GM18868 (cell line): Measurements from ENCODE around the gene MOG.

Source experiments
- ATAC-seq: cut with Tn5 transposase; IDR thresholded peaks from one replicate; pipeline ENCODE4 v1.9.1; 2021; ENCODE audit warnings: mild to moderate bottlenecking, moderate library complexity; ENCODE audit not compliant: unreplicated experiment

The MOG gene

DNA sequence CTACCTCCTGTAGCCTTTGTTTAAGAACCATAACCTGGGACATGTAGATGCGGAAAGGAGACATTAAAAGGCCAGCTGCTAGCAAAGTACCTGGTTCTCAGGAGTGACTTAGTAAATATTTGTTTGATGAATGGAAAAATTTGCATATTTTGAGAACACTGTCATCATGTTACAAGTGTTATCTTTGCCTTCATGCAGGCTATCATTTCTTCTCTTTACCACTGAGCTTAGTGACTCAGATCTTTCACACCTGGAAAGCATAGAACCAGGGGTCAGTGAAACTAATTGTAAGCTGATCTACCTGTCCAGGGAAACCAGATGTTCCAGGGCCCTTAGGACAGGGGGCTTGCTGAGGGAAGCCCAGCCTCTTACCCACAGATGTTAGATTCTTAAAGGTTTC is 18.7 kb downstream of the MOG start:
- no peak for ATAC-seq

DNA sequence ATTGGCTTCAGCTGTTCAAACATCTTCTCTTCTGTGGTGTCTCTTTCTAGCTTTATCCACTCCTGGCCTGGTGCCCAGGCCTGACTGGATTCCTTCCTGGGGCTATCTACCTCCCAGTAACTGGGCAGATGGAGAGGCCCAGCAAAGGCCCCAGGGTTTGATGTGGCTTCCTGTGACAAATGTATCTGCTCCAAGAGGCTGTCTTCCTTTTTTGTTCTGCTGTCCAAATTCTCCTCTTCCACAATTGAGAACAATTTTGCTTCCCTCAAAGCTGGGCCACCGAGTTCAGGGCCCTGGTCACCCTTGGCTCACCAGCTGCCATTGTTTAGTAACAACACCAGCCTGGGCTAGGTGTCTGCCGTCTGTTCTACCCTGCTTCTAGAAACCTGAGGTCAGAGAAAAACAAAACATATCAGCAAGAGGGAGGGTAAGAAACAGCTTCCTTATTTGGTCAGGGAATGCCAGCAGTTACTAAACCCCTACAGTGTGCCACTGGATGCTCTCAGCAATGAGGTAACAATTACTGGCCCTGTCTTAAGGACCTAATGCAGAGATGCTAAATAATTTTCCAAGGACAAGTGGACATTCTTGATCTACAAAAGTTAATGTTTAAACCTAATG is 20.2 kb downstream of the MOG start:
- ATAC-seq: no peak

DNA sequence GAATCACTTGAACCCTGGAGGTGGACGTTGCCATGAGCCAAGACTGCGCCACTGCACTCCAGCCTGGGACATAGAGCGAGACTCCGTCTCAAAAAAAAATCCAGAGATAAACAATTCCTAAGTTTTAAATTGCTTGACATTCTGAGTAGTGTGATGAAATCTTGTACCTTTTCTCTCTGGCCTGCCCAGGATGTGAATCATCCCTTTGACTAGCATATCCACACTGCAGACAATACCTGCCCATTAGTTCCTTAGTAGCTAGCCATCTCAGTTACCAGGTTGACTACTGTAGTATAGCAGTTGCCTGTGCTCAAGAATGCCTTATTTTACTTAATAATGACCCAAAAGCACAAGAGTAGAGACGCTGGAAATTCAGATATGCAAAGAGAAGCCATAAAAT is 21.2 kb downstream of the MOG start:
- no peak for ATAC-seq

DNA sequence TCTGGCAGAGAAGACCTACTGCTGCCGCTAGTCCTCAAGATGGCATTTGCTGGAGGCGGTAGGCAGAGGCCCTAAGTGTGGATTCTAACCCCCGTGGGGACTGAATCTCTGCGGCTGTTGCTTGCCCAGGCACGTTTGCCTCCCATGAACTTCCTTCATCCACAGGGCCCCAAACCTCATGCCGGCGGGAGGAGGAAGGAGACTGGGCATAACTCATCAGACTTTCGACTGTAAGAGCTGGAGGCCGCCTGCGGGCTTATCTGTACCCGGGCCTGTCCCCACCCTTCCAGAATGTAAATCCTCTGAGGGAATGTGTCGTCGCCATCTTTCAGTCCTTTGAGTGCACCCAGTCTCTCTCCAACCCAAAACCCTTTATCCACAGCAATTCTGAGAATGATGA is 23.1 kb downstream of the MOG start:
- no peak for ATAC-seq

DNA sequence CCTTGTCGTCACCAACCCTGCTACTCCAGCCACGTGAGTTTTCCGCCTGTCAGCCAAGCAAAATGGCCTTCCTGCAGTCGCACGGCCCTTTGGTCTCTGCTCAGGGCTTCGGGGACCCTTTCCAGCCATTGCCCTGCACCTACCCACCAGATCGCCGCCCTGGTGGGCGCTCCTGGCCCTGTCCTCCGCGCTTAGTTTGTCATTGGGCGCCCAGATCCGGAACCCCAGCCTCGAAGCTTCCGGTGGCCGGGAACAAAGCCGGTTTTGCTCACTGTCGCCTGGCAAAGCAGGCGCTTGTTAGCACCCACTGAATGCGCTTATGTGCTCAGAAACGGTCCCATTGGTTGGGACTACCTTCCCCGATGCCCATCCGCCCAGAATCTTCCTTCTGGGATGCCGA is 23.5 kb downstream of the MOG start:
- no peak for ATAC-seq

DNA sequence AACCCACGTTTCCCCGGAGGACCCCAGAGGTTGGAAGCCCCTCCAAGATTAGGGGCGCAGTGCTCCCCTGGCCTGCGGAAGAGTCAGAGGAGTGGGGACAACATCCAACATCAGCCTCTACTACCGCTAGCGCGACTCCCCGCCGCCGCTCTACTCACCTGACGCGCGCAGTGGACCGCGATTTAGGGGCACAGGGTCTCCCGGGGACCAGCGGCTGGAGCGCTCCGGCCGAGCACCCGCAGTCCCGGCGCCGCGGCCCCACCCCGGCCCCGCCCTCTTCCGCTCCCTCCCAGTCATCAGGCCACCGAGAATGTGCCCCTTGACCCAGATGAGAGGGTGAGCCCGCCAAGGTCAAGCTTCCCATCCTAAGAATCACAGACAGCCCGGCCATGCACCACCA is 24.0 kb downstream of the MOG start, which contains the start of gene ZFP57:
Gene ZFP57 (minus strand): TSS at position 249 of the 400 bp plus-strand sequence. CDS start 4,149 bp downstream, outside the sequence.
- no peak for ATAC-seq

DNA sequence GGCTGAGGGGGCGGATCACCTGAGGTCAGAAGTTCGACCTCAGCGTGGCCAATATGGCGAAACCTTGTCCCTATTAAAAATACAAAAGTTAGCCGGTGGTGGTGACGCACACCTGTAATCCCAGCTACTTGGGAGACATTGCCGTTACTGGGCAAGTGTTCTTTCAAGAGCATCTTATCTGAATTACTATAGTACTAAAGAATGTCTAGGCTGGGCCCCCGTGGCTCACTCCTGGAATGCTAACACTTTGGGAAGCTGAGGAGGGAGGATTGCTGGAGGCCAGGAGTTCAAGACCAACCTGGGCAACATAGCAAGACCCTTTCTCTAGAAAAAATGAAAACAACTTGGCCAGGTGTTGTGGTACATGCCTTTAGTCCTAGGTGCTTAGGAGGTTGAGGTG is 24.9 kb downstream of the MOG start:
- ATAC-seq: no peak

DNA sequence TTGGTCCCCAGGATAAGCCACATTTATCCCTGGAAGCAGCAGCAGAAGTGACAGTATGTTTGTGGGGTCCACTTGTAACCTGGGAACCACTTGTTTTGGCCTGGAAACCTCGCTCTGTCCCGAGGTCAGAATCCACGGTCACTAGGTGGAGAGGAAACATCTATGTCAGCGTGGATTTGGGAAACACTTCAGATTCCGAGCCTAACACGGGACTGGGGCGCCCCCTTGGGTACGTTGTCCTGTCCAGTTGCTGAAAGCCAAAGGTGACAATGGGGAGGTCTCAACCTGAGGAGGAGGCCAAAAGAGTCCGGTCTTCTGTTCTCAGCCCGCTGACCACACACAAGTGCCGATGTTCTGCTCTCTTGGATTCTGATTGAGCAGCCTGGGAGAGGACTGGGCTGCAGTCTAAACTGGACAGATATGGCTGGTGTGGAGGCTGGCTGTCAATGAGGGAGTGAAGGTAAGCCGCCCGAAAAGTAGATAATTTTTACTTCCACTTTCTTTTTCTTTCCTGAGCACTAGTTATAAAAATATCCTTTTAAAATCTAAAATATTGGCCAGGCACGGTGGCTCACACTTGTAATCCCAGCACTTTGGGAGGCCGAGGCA is 28.9 kb downstream of the MOG start:
- ATAC-seq: no peak

DNA sequence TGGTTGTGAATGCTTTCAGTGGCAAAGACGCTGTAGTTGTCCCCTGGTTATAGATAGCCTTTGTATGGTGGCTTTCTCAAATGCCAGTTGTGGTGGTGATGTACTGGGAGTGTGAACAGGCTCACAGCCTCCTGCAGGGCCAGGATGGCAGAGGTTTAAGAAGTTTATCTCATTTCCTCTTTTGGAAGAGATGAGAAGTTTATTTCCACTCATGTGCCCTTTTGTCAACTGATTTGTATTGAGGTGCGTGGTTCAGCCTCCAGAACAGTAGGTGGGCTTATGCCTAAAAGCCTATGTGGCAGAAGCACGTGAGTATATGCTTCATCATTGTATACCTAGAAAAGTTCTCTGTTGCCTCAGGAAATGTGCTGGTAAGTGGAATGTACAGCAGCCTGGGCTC is 37.7 kb downstream of the MOG start:
- ATAC-seq: no peak

DNA sequence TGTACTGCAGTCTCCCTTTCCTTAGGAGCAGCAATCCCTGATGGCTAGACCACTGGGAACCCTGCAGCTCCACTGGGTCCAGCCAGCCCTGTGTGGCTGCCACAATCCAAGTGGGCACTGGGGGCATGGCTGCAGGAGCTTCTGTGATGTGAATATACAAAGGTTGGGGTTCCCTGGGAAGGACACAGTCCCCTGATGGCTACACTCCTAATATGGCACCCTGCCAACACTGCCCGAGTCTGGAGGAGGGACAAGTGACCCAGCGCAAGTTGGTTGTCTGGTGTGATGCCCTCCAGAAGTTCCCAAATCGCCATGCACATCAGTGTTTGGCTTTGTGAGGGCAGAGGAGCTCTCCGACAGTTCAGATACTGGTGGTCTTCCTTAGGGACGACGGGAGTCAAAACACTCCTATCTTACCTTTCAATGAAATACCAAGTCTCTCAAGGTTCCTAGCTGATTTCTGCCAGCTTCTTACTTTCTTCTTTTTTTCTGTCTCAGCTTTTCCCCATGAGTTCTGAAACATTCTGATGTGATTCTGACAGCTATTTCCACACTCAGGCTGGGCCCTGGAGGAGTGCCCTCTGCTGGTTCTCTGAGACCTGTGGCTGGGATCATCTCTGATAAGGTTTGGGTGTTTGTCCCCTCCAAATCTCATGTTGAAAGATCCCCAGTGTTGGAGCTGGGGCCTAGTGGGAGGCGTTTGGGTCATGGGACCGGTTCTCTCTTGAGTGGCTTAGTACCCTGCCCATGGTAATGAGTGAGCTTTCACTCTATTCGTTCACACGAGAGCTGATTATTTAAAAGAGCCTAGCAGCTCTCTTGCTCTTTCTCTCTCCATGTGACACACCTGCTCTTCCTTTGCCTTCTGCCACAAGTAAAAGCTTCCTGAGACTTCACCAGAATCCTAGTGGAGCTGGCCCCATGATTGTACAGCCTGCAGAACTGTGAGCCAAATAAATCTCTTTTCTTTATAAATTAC is 39.5 kb downstream of the MOG start:
- ATAC-seq: no peak

DNA sequence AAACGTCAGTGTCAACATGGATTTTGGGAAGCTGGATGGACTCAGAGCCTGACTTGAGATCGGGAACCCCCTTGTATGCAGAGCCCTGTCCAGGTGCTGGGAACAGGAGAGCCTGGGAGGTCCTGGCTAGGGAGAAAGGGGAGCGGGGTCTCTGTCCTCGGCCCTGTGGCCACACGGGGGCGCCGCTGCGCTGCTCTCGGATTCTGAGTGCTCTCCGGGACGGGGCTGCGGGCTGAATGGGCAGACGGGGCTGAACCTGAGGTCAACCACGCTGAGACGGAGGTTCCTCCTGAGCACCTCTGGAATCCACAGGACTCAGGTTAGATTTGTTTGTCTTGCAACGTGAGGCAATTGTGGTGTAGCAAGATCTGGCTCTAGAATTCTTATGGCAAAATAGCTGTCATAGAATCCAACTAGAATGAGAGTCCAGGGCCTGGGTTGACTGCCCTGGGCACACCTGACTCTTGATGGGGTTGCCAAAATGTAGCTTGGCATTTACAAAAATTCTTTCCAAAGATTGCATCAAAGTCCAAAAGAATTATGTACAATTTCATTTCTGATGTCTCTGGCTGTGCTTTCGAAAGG is 45.7 kb downstream of the MOG start:
- ATAC-seq: no peak

DNA sequence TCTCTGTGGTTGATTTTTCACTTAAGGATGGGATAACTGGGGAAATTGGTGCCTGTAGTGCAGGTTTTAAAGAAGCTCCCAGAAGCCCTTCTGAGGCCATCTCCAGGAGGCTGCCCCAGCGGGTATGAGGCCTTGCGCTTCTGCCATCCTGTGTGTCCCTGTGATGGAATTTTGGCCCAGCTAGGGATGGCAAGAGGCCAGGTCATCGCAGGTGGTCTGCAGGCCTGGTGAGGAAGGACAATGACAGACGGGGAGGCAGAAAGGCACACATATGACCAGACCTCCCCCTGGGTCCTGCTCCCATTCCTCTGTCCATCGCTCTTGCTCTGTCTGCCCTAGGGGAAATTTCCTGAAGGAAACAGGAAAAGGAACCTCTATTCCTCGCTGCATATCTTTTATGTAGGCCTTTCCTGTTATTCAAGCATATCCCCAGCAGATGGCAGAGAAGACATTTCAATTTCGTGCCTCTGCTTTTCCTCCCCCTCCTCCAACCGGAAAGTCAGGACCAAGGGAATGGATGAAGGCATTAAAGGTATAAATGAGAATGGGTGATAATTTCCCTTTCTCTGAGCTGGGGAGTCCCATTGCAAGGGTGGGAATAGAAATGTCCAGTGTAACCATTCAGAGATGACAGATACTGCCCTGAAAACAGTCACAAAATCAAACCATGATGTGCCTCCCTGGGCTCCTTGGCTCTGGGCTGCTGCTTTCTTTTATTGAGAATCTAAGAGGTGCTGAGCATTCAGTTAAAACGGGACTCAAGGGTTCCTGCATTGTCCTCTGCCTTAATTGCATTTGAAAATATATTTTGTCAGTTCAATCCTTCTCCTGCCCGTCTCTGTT is 48.7 kb downstream of the MOG start:
- ATAC-seq: no peak

DNA sequence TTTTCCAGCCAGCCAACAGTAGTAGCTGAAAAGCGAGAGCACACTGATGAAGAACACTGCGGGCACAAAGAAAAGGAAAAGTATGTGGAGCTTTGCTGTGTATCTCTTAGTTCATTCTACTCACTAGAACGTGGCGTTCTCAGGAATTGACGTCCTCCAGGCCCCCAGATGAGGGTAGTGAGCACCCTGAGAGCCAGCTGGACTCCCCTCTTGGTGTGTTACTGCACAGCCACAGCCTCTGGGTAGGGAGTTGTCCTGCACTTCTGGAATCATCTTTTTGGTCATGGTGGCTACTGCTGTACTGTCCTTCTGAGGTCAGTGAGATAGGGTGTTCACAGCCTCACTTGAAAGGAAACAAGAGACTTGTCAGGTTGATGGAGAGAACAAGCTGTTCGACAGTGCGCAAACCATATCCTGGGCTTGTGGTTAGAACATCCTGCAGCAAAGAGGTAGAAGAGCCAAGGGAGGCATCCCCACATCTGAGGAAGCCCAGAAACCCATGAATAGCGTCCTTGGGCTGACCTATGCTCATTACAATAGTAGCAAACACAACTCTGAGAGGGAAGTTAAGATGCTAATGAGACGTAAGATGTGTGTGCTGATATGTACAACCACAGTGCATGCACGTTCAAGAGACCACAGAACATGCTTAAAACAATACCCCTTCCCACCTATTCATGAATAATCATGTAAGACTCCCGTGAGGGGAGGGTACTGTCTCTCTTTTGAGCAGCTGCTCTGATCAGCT is 51.7 kb downstream of the MOG start:
- ATAC-seq: no peak

DNA sequence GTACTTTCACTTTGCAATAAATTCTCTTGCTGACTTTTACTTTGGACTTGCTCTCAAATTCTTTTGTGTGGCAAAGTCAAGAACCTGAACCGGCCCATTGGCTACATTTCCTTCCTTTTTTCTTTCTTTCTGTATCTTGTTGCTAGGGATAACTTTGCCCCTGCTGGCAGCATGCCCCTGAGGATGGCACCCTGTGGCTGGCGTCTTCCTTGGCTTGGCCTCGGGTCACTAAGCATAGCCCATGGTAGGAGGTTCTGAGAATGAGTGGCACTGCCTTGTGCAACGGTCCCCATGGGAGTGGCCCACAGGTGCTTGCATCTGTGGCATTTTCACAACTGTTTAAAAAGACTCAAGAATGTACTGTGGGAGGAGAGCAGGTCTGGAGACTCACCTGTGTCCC is 52.3 kb downstream of the MOG start:
- ATAC-seq: no peak

DNA sequence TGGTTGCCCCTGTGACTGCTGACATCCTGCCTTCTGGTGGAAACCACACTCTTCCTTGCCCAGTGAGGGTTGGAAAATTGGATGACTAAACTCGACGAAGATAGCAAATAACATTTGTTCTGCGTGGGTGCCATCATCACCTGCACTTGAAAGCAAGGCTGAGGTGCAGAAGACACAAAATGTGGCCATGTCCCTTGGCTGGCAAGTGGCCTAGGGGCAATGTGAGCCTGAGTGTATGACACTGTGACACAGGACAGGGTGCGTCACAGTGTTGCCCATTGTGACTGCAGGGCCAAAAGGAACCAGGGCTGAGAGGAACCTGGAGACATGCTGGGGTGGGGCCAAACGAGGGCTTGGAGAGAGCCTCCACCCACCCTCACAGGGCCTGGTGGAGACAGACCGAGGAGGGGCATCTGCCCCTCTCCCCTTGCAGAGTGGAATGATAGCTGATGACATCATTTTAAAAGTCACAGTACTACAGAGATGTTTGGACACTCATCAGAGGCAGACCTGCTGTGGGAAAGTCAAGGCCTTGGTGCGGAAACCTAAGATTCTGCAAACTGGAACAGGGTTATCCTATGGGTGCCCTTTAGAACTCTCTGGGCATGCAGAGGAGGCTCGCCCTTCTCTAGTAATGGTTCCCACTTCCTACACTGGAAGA is 53.5 kb downstream of the MOG start:
- ATAC-seq: no peak

DNA sequence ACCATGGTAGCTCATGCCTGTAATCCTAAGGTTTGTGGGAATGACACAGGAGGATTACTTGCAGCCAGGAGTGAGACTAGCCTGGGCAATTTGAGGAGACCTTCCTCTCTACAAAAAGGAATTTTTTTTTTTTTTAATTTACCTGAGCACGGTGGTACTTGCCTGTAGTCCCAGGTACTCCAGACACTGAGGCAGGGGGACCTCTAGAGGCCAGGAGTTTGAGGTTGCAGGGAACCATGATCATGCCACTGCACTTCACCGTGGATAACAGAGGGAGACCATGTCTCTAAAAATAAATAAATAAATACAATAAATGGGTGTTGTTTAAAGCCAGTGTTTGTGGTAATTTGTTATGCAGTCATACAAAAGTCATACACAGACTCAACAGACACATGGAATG is 64.0 kb downstream of the MOG start:
- ATAC-seq: no peak
